C4-2B (cell line): ENCODE data around the gene MIPOL1.
"Not testable (repeated sequence)": the region's sequence is repeated elsewhere in the genome, so short reads cannot be mapped to it uniquely, and the experiment has no call there.

Experiments used
- CTCF ChIP-seq: fragments of 450-650 bp; conservative IDR thresholded peaks from 2 replicates; pipeline ENCODE4 v1.5.1; 2017; ENCODE audit warnings: mild to moderate bottlenecking
- ZFX ChIP-seq: fragments of 450-650 bp; IDR thresholded peaks from 2 replicates; pipeline ENCODE4 v1.6.1; 2017

- not testable (repeated sequence) for TF ChIP-seq CTCF, ZFX
Measured at GRCh38 chr14:37205623-37206605, 8.2 kb downstream of the MIPOL1 start.
